Stimulated activated memory B cell treated with anti-CD40 and anti-IgM and Interleukin-4, amounts not matched to agents 10 μg/mL and 1 μg/mL and 100 μg/mL, for 72 hours (primary cell): ENCODE measurements around the gene TPTE.
A peak's percentile ranks its signal among the peaks of the same experiment; 100 is the strongest.
"Not testable (repeated sequence)": the region's sequence is repeated elsewhere in the genome, so short reads cannot be mapped to it uniquely, and the experiment has no call there.

Experiments used
- ATAC-seq: fragments of 150-1000 bp; cut with Tn5 transposase; 2 replicates; pipeline ENCODE4 v1.10.0; 2021
- H3K27ac Mint-ChIP-seq: one replicate; pipeline ENCODE4 v1.8.0; 2022; ENCODE audit warnings: mild to moderate bottlenecking, mixed read lengths
- H3K27me3 Mint-ChIP-seq: one replicate; pipeline ENCODE4 v1.8.0; 2022; ENCODE audit warnings: mixed read lengths
- H3K36me3 Mint-ChIP-seq: one replicate; pipeline ENCODE4 v1.8.0; 2022; ENCODE audit warnings: mixed read lengths
- H3K4me1 Mint-ChIP-seq: one replicate; pipeline ENCODE4 v1.8.0; 2022; ENCODE audit warnings: mixed read lengths
- H3K4me3 Mint-ChIP-seq: one replicate; pipeline ENCODE4 v1.8.0; 2022; ENCODE audit warnings: mild to moderate bottlenecking, moderate library complexity, mixed read lengths
- H3K9me3 Mint-ChIP-seq: one replicate; pipeline ENCODE4 v1.8.0; 2022; ENCODE audit warnings: mixed read lengths

The TPTE gene

DNA sequence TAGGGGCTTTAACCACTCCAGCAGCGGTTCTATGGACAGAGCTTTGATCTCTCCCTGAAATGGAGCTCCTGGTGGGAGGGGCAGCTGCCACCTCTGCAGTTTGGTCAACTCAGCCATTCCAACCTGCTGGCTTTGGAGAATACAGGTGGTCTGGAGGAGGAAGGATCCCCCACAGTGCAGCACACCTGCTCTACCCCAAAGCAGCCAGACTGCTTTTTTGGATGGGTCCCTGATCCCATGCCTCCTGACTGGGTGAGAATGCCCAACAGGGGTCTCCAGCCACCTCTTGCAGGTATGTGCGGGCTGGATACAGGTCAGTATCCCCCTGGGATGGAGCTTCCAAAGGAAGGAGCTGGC lies 53.9 kb downstream of the TPTE start:
- H3K27ac Mint-ChIP-seq = no peak overlapping the region
- no peak overlapping the region for H3K4me3 Mint-ChIP-seq
- no peaks in the 10 kb centered on the region for H3K36me3 Mint-ChIP-seq
- ATAC-seq = peak; percentile 46
- H3K27me3 Mint-ChIP-seq = no peaks in the 10 kb centered on the region
- H3K9me3 Mint-ChIP-seq = peaks cover 9% of the 10 kb centered on the region
- no peaks in the 10 kb centered on the region for H3K4me1 Mint-ChIP-seq

DNA sequence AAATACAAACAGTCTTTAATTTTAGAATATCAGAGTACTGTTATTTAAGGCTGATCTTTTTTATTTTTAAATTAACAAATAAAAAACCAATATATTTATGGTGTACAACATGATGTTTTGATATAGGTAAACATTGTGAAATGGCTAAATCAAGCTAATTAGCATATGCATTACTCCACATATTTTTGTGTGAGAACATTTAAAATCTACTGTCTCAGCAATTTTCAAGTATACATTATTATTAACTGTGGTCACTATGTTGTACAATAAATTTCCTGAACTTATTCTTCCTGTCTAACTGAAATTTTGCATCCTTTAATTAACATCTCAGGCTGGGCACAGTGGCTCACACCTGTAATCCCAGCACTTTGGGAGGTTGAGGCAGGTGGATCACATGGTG lies 57.5 kb downstream of the TPTE start:
- H3K27ac Mint-ChIP-seq, ATAC-seq: not testable (repeated sequence)

DNA sequence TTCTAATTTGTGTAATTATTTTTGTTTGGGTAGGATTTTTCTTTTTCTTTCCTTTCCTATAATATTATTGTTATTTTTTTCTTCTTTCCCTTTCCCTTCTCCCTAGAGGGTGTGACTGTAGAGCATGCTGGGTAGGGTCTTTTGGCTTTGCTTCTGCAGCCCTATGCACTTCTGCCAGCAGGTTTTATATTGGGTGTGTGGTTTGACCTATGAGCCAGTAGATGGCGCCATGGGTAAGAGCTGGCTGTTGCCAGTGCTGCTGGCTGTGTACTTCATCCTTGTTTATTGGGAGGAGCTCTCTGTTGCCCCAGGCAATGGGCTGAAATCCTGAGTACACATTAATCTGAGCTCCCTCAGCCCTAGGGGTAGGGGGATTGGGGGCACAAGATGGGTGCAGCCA lies 67.7 kb downstream of the TPTE start:
- not testable (repeated sequence) for H3K27me3 Mint-ChIP-seq, H3K9me3 Mint-ChIP-seq, H3K36me3 Mint-ChIP-seq, H3K4me1 Mint-ChIP-seq, H3K27ac Mint-ChIP-seq, ATAC-seq, H3K4me3 Mint-ChIP-seq

More for the DNA sequence above, 57.5 kb downstream of the TPTE start:
- not testable (repeated sequence) for H3K36me3 Mint-ChIP-seq, H3K4me1 Mint-ChIP-seq, H3K9me3 Mint-ChIP-seq, H3K4me3 Mint-ChIP-seq, H3K27me3 Mint-ChIP-seq

DNA sequence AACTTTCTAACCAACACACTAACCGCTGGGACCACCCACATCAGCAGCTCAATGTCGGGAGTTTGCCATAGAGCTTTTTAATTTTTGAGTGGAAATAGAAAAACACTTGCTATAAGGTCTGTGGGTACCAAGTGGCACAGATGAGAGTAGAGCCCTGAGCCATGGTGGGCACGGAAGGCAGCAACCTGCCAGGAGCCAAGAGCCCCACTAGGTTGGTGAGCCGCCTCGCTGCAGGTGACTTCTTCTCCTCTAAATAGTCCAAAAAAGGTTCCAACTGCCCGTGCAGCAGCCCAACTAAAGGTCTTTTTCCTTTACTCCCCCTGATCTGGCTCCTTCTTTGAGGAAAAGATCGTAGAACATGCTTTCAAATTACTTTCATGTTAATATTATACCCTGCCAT lies 85.7 kb downstream of the TPTE start:
- not testable (repeated sequence) for H3K27me3 Mint-ChIP-seq, H3K4me3 Mint-ChIP-seq, H3K9me3 Mint-ChIP-seq, H3K36me3 Mint-ChIP-seq, H3K27ac Mint-ChIP-seq, H3K4me1 Mint-ChIP-seq, ATAC-seq

DNA sequence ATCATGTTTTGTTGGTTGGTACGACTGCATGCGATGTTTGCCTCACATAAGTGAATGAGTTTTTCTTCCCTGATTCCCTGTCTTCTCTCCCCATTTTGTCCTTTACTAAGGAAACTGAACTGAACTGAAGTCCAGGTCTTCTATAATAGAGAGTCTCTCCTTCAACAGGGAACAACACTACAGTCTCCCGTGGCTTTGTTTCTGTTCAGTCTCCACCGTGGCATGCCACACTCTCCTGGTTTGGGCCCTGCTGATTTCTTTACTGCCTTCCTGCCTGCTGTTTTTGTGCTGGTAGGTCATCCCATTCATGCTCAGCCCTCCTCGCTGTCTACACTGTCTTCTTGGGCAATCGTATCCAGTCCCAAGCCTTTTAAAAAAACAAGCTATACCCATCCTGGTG lies 92.9 kb downstream of the TPTE start:
- not testable (repeated sequence) for H3K4me3 Mint-ChIP-seq, H3K9me3 Mint-ChIP-seq, H3K27me3 Mint-ChIP-seq, H3K4me1 Mint-ChIP-seq, H3K27ac Mint-ChIP-seq, H3K36me3 Mint-ChIP-seq, ATAC-seq

DNA sequence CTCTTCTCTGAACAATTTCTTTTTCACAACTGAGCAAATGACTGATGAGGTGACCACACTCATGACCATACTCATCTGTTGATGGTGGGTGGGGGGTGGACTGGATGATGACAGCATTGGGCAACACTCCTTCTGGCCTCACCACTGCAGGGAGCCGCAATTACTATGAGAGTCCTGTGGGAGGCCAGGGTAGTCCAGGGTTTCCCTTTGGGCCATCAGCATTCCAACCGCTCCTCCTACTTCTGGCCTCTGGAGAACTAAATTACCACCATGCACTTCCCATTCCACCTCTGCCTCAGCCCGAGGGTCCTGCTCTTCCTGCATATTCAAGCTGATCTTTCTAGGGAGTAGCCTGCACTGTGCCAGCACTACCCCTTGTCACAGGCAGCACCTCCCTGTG lies 94.7 kb downstream of the TPTE start:
- not testable (repeated sequence) for H3K27ac Mint-ChIP-seq, ATAC-seq, H3K9me3 Mint-ChIP-seq, H3K27me3 Mint-ChIP-seq, H3K4me3 Mint-ChIP-seq, H3K36me3 Mint-ChIP-seq, H3K4me1 Mint-ChIP-seq

DNA sequence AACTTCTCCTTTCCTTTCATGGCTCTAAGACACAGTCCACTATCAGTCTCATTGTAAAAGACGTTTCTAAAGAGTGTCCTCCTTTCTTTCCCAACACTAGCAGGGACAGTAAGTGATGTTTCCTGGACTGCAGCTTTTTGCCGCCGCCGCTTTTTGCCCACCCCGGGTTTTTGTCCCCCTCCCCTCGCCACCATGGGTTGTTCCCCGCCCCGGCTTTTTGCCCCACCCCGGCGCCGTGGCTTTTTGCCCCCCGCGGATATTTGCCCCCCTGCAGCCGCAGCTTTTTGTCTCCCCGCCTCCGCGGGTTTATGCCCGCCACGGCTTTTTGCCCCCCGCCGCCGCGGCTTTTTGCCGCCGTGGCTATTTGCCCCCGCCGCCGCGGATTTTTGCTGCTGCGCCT lies 95.2 kb downstream of the TPTE start:
- no peak overlapping the region for H3K4me3 Mint-ChIP-seq
- no peak overlapping the region for H3K27ac Mint-ChIP-seq
- peaks cover 3% of the 10 kb centered on the region for H3K9me3 Mint-ChIP-seq
- no peaks in the 10 kb centered on the region for H3K4me1 Mint-ChIP-seq
- H3K27me3 Mint-ChIP-seq = no peaks in the 10 kb centered on the region
- H3K36me3 Mint-ChIP-seq = no peaks in the 10 kb centered on the region
- ATAC-seq = no peak

DNA sequence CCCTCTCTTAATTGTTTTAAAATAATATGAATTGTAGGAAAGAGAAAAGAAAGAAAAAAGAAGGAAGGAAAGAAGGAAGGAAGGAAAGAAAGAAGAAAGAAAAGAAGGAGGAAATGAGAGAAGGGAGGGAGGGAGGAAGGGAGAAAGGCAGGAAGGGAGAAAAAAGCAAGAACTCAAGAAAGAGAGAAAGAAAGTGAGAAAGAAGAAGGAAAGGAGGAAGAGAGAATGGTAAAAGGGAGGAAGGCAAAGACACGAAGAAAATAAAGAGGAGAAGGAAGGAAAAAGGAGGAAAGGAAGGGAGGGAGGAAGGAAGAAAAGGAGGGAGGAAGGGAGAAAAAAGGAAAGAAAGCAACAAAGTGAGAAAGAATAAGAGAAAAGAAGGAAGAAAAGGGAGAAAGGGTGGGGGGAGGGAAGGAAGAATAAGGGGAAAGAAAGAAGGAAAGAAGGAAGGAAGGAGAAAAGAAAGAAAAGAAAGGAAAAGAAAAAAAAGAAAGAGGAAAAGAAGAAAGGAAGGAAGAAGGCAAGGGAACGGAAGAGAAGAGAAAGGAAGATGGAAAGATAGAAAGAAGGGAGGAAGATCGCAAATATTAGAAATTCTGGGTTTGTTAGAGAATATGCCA lies 95.9 kb downstream of the TPTE start:
- H3K4me3 Mint-ChIP-seq, H3K36me3 Mint-ChIP-seq, H3K27me3 Mint-ChIP-seq, H3K27ac Mint-ChIP-seq, ATAC-seq, H3K4me1 Mint-ChIP-seq, H3K9me3 Mint-ChIP-seq: not testable (repeated sequence)

DNA sequence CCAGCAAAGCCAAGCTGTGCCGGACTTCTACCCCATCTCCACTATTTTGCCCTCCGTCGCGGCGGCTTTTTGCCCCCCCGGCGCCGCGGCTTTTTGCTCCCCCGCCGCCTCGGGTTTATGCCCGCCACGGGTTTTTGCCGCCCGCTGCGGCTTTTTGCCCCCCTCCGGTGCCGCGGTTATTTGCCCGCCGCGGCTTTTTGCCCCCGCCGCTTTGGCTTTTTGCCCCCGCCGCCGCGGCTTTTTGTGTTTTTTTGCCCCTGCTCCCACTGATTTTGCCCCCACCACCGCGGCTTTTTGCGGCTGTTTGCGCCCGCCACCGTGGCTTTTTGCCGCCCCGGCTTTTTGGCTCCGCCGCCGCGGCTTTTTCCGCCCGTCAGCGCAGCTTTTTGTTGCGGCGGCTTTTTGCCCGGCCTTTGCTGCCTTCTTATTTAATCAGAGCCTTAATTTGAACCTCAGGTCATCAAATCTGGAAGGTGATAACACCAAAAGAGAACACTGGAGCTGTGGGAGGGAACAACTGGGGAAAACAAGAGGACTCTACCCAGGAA lies 106.0 kb downstream of the TPTE start:
- H3K36me3 Mint-ChIP-seq = no peaks in the 10 kb centered on the region
- H3K27me3 Mint-ChIP-seq = no peaks in the 10 kb centered on the region

DNA sequence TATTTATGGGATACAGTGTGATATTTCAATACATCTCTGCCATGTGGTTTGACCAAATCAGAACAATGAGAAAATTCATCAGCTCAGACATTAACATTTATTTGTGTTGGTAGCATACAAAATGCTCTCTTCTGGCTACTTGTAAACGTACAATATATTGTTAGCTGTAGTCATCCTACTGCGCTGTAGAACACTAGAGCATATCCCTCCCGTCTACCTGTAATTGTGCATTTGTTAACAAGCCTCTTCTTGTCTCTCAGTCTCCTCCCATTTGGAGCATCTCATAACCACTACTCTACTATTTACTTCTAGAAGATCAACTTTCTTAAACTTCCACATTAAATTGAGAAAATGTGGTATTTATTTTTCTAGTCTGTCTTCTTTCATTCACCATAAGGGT lies 107.9 kb downstream of the TPTE start:
- H3K4me3 Mint-ChIP-seq, H3K27me3 Mint-ChIP-seq, H3K36me3 Mint-ChIP-seq, H3K9me3 Mint-ChIP-seq, H3K27ac Mint-ChIP-seq, ATAC-seq, H3K4me1 Mint-ChIP-seq: not testable (repeated sequence)

More for the DNA sequence above, 106.0 kb downstream of the TPTE start:
- Mint-ChIP-seq H3K4me1 (no peaks in the 10 kb centered on the region), H3K9me3 (no peaks in the 10 kb centered on the region), H3K4me3 (no peak overlapping the region), H3K27ac (no peak overlapping the region)
- no peak for ATAC-seq

DNA sequence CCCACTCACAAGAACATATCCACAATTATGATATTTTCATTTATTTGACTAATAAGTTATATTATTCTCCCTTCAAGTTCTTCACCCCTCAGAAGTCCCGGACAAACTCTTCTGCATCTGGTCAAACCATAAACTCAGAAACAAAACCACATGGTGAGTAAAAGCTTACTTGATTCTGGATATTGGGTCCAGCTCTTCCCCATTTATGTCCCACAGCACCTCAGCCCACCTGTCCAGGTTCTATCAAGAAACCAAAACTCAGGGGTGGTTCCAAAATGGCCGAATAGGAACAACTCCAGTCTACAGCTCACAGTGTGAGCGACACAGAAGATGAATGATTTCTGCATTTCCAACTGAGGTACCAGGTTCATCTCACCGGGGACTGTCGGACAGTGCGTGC lies 109.4 kb downstream of the TPTE start:
- not testable (repeated sequence) for H3K4me3 Mint-ChIP-seq, H3K4me1 Mint-ChIP-seq, H3K27me3 Mint-ChIP-seq, H3K36me3 Mint-ChIP-seq, H3K9me3 Mint-ChIP-seq, ATAC-seq, H3K27ac Mint-ChIP-seq

DNA sequence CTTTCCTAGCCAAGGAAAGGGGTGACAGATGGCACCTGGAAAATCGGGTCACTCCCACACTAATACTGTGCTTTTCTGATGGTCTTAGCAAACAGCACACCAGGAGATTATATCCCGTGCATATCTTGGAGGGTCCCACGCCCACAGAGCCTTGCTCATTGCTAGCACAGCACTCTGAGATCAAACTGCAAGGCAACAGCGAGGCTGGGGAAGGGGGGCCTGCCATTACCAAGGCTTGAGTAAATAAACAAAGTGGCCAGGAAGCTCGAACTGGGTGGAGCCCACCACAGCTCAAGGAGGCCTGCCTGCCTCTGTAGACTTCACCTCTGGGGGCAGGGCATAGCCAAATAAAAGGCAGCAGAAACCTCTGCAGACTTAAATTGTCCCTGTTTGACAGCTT lies 109.9 kb downstream of the TPTE start:
- not testable (repeated sequence) for H3K36me3 Mint-ChIP-seq, H3K27me3 Mint-ChIP-seq, H3K4me1 Mint-ChIP-seq, H3K4me3 Mint-ChIP-seq, ATAC-seq, H3K27ac Mint-ChIP-seq, H3K9me3 Mint-ChIP-seq

DNA sequence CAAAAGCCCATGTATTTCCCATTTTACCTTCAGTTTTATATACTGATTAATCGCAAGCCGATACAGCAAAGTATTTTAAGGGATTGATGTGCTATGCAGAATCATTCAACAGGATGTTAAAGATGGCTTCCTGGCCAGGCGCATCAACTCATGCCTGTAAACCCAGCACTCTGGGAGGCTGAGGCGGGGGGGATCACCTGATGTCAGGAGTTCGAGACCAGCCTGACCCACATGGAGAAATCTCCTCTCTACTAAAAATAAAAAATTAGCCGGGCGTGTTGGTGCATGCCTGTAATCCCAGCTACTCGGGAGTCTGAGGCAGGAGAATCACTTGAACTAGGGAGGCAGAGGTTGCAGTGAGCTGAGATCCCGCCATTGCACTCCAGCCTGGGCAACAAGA lies 116.8 kb downstream of the TPTE start:
- not testable (repeated sequence) for H3K27ac Mint-ChIP-seq, H3K9me3 Mint-ChIP-seq, H3K4me1 Mint-ChIP-seq, ATAC-seq, H3K36me3 Mint-ChIP-seq, H3K4me3 Mint-ChIP-seq, H3K27me3 Mint-ChIP-seq

DNA sequence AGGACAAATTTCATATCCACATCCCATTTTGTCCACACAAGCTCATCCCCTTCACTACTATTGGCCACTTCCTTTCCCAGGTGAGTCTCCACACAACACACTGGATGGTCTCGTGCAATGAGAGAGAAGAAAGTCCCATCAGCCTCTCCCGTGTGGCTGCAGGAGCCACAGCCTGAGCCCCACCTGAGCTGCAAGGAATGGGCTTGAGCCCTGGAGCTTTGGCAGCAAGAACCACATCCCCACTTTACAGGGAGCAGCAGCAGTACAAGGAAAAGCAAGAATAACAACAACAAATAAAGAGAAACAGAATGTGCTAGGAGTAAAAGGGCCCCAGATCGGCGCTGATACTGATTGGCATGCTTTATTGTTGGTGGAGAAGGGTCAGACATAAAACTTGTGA lies 117.7 kb downstream of the TPTE start:
- Mint-ChIP-seq H3K27ac (no peak overlapping the region), H3K4me3 (no peak overlapping the region), H3K4me1 (no peaks in the 10 kb centered on the region), H3K27me3 (no peaks in the 10 kb centered on the region), H3K36me3 (no peaks in the 10 kb centered on the region), H3K9me3 (no peaks in the 10 kb centered on the region)
- ATAC-seq = no peak

DNA sequence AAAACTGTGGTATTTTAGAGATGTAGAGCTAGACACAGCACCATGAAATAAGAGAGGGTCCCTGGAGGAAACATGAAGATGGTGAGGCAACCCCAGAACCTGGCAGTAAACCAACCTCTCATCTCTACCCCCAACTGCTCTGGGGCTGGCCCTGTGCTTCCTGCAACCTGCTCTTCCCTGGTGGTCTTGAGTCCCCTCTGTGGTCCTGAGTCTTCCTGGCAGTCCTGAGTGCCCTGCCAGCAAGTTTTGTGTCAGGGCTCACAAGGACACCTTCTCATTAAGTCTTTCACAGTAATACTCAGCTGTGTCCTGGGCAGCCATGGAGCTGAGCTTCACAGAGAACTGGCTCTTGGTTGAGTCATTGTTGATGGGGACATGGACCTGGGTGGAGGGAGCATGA lies 118.4 kb downstream of the TPTE start:
- not testable (repeated sequence) for H3K27ac Mint-ChIP-seq, H3K36me3 Mint-ChIP-seq, H3K4me3 Mint-ChIP-seq, H3K27me3 Mint-ChIP-seq, H3K4me1 Mint-ChIP-seq, H3K9me3 Mint-ChIP-seq
- peak; percentile 14 for ATAC-seq

DNA sequence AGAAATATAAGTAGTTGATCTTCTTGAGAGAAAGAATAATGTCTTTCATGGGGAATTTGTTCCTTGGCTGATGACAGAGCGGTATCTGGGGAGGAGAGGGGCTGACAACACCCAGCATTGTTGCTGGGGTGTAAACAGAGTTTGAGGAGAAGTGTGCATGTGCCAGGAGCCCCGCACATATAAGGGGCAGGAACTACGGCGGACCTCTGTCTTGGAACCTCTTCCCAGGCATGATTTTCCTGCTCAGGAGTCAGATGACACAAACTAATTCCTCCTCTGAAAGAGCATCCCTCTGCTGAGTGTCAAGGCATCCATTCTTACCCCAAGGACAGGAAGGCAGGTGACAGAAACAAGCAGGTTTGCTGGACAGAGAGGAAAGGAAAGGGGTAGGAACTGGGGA lies 119.1 kb downstream of the TPTE start:
- no peaks in the 10 kb centered on the region for H3K36me3 Mint-ChIP-seq
- no peaks in the 10 kb centered on the region for H3K27me3 Mint-ChIP-seq
- H3K4me1 Mint-ChIP-seq = no peaks in the 10 kb centered on the region
- no peak overlapping the region for H3K27ac Mint-ChIP-seq
- H3K9me3 Mint-ChIP-seq = no peaks in the 10 kb centered on the region
- ATAC-seq = no peak
- no peak overlapping the region for H3K4me3 Mint-ChIP-seq

DNA sequence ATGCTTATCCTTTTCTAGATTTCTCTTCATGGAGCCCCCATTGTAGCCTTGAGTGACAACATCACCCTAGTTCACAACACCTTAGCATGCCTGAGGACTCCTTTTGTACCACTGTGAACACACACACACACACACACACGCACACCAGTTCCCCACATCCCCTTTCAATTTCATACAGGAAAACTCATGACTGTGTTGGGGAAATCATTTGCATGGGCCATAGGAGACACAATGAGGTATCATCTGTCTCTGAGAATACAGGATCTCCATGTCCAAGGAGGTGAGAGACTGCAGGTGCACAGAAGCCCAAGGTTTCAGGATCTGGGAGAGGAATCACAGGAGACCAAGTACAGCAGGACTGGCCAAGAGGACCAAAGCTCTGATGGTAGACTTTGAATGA lies 119.7 kb downstream of the TPTE start:
- H3K27me3 Mint-ChIP-seq = no peaks in the 10 kb centered on the region
- ATAC-seq = peak; percentile 52
- H3K4me1 Mint-ChIP-seq = no peaks in the 10 kb centered on the region
- H3K4me3 Mint-ChIP-seq = no peak overlapping the region
- no peaks in the 10 kb centered on the region for H3K9me3 Mint-ChIP-seq
- H3K27ac Mint-ChIP-seq = no peak overlapping the region
- H3K36me3 Mint-ChIP-seq = no peaks in the 10 kb centered on the region
